Transverse colon (tissue), 4 donors: Measurements from ENCODE around the gene MTA1.

Source experiments
- CTCF ChIP-seq, 5 experiments: fragments of 200-600 bp in 3 of 5; fragments of 450-650 bp in 2 of 5; sonication (generic) in 3 of 5; IDR thresholded peaks; 1 replicate in 2 of 5; 2 replicates in 3 of 5; pipeline ENCODE4 v1.5.1; 2016 to 2017; ENCODE audit warnings: antibody characterized with exemption in 5 of 5, inconsistent platforms in 3 of 5, mild to moderate bottlenecking in 2 of 5, moderate library complexity in 1 of 5
- EP300 ChIP-seq: sonication (generic); formaldehyde crosslinking; IDR thresholded peaks from one replicate; pipeline ENCODE4 v1.6.1; 2017; ENCODE audit warnings: antibody characterized with exemption, low read depth
- POLR2A ChIP-seq: fragments of 450-650 bp; IDR thresholded peaks from one replicate; pipeline ENCODE4 v1.6.1; 2016; ENCODE audit warnings: antibody characterized with exemption, mild to moderate bottlenecking, moderate library complexity
- POLR2AphosphoS5 ChIP-seq, 3 donors: sonication (generic); formaldehyde crosslinking; IDR thresholded peaks; one replicate each; pipeline ENCODE4 v1.6.1; 2016; ENCODE audit warnings: antibody characterized with exemption in 3 of 3

- no peak for TF ChIP-seq CTCF (IDR thresholded peaks at IDR 0.05)
- no peak for TF ChIP-seq POLR2AphosphoS5 (IDR thresholded peaks at IDR 0.05)
- no peak for TF ChIP-seq POLR2A
- no peak for TF ChIP-seq EP300
Observed at GRCh38 chr14:105471823-105472485, 52.3 kb downstream of the MTA1 start.
